Keratinocyte (primary cell): ENCODE results near the gene ZC3H14. TPM values are rescaled to one million over a fixed set of nuclear protein-coding genes. Genes with fewer than 3 reads are reported as not detected.

Experiments
- DNase-seq: peaks from one replicate; pipeline ENCODE4 v3.0.0-alpha.2; 2011; ENCODE audit warnings: low read depth, missing footprints, low spot score
- FAIRE-seq: peaks from 2 replicates; lab custom pipeline; 2011; peaks lifted over from hg19 to GRCh38; lab: Jason Lieb, UNC
- H2AFZ ChIP-seq: 2 replicates; pipeline ENCODE4 v1.6.0; 2012; ENCODE audit warnings: low read length, control low read depth, inconsistent platforms; ENCODE audit not compliant: control insufficient read depth
- H3K27ac ChIP-seq: 2 replicates; pipeline ENCODE4 v1.5.1; 2011; ENCODE audit warnings: low read length; ENCODE audit not compliant: control insufficient read depth, insufficient read depth
- H3K27me3 ChIP-seq: 3 replicates; pipeline ENCODE4 v1.6.0; 2011; ENCODE audit warnings: low read length; ENCODE audit not compliant: control insufficient read depth, insufficient read depth; ENCODE audit errors: extremely low read depth
- H3K36me3 ChIP-seq, 2 experiments: 2 replicates in 1 of 2; 3 replicates in 1 of 2; pipeline ENCODE4 v1.5.1; 2011; ENCODE audit warnings: low read length in 2 of 2, mild to moderate bottlenecking in 1 of 2; ENCODE audit not compliant: control insufficient read depth in 2 of 2, insufficient read depth in 2 of 2; ENCODE audit errors: extremely low read depth in 1 of 2
- H3K4me1 ChIP-seq: 3 replicates; pipeline ENCODE4 v1.5.1; 2011; ENCODE audit warnings: low read length; ENCODE audit not compliant: control insufficient read depth, insufficient read depth; ENCODE audit errors: extremely low read depth
- H3K4me2 ChIP-seq: 3 replicates; pipeline ENCODE4 v1.6.0; 2011; ENCODE audit warnings: low read depth, low read length; ENCODE audit not compliant: control insufficient read depth, insufficient read depth; ENCODE audit errors: extremely low read depth
- H3K4me3 ChIP-seq, 3 experiments: fragments of 200-600 bp in 1 of 3; sonication (generic) in 1 of 3; 2 replicates in 2 of 3; 3 replicates in 1 of 3; pipeline ENCODE4 v1.5.1; 2011 to 2016; ENCODE audit warnings: low read length in 3 of 3, mild to moderate bottlenecking in 3 of 3, control low read depth in 2 of 3, inconsistent platforms in 1 of 3, low read depth in 1 of 3, mixed read lengths in 1 of 3, mixed run types in 1 of 3, moderate library complexity in 1 of 3; ENCODE audit not compliant: control insufficient read depth in 2 of 3, insufficient read depth in 2 of 3; ENCODE audit errors: extremely low read depth in 1 of 3
- H3K79me2 ChIP-seq: 2 replicates; pipeline ENCODE4 v1.6.0; 2012; ENCODE audit warnings: low read length; ENCODE audit not compliant: control insufficient read depth, insufficient read depth
- H3K9ac ChIP-seq: 3 replicates; pipeline ENCODE4 v1.6.0; 2011; ENCODE audit warnings: low read length; ENCODE audit not compliant: control insufficient read depth, insufficient read depth; ENCODE audit errors: extremely low read depth
- H3K9me1 ChIP-seq: 3 replicates; pipeline ENCODE4 v1.6.0; 2011; ENCODE audit warnings: low read length; ENCODE audit not compliant: control insufficient read depth, insufficient read depth; ENCODE audit errors: extremely low read depth
- H3K9me3 ChIP-seq: 2 replicates; pipeline ENCODE4 v1.5.1; 2012; ENCODE audit warnings: low read depth, low read length; ENCODE audit not compliant: control insufficient read depth
- H4K20me1 ChIP-seq: 3 replicates; pipeline ENCODE4 v1.6.0; 2011; ENCODE audit warnings: low read length; ENCODE audit not compliant: control insufficient read depth, insufficient read depth; ENCODE audit errors: extremely low read depth
- CTCF ChIP-seq, 3 experiments: IDR thresholded peaks in 1 of 3; conservative IDR thresholded peaks in 1 of 3; optimal IDR thresholded peaks in 1 of 3; 2 replicates in 2 of 3; 3 replicates in 1 of 3; pipeline versions ENCODE3 to v1.5.1; 2011; ENCODE audit warnings: low read length in 3 of 3, mild to moderate bottlenecking in 3 of 3, moderate library complexity in 2 of 3, control low read depth in 1 of 3, inconsistent platforms in 1 of 3; ENCODE audit not compliant: insufficient read depth in 2 of 3; ENCODE audit errors: extremely low read depth in 1 of 3
- EZH2 ChIP-seq: IDR thresholded peaks from one replicate; pipeline ENCODE4 v1.6.1; 2012; ENCODE audit warnings: inconsistent platforms, mild to moderate bottlenecking, low read length, moderate library complexity
- dilution Hi-C: fragments of 300-500 bp; cut with MboI; formaldehyde crosslinking; loops from one replicate; pipeline ENCODE4 v1.7.0; 2020; ENCODE audit warnings: low sequenced_read_pairs; ENCODE audit not compliant: extremely low pct_ligation_motif_present
- polyA plus RNA-seq, 5 experiments: library from polyadenylated mRNA; depleted of rRNA in 3 of 5; stranded (reverse) in 3 of 5; stranded (forward) in 1 of 5; unstranded in 1 of 5; fragments of >200 nt; gene quantifications; 1 replicate in 1 of 5; 2 replicates in 3 of 5; 3 replicates in 1 of 5; pipeline versions ENCODE4 v1.2.1 to v1.2.3, GENCODE V29; 2011 to 2012; ENCODE audit warnings: missing spikeins in 2 of 5, low read depth in 1 of 5, low replicate concordance in 1 of 5

ZC3H14 gene
- polyA plus RNA-seq, 1 donor (not counting 4 experiments of a cell fraction or from before 2014, with no cell fraction given) = 129 TPM

DNA sequence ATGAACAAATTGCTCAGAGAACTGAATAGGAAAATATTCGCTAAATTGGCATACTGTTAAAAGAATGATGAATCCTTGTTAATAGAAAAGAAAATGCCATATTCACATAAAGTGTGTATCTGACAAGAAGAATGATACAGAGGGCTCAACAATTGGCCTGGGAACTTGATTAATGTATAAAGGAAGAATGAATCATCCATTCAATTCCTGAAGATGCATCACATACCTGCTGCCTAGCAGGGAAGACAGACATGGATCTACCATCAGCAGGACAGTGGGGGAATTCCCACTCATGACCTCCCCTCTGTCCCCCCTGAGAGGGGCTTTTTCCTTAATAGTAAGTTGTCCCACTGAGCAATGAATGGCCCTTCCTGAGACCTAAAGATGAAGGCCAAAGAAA lies 21.5 kb upstream of the ZC3H14 start:
- Histone ChIP-seq H3K27ac (no peak overlapping the region), H3K4me2 (no peak overlapping the region), H3K9me3 (no peaks in the 10 kb centered on the region), H3K36me3 (peaks cover 0 to 8% of the 10 kb centered on the region in 2 experiments), H3K9me1 (peaks cover 3% of the 10 kb centered on the region), H3K79me2 (peaks cover 30% of the 10 kb centered on the region), H3K9ac (no peak overlapping the region), H4K20me1 (no peaks in the 10 kb centered on the region), H3K27me3 (no peaks in the 10 kb centered on the region), H3K4me3 (no peak overlapping the region), H2AFZ (no peak overlapping the region), H3K4me1 (peaks cover 3% of the 10 kb centered on the region)
- dilution Hi-C loops = no loop called here
- peak; percentile 26 for FAIRE-seq
- no peak for DNase-seq
- TF ChIP-seq EZH2 (no peak), CTCF (optimal IDR thresholded peaks at IDR 0.05 in 1 of 3, IDR thresholded peaks at IDR 0.05 in 1 of 3, conservative IDR thresholded peaks at IDR 0.05 in 1 of 3; ENCODE audit: extremely low read depth in 1 of 3, insufficient read depth in 2 of 3, low read length in 3 of 3) (no peak)

- Histone ChIP-seq H3K9me3 (no peaks in the 10 kb centered on the region), H3K27ac (no peak overlapping the region), H3K36me3 (peaks cover 3 to 9% of the 10 kb centered on the region in 2 experiments), H3K4me2 (no peak overlapping the region), H3K27me3 (no peaks in the 10 kb centered on the region), H3K4me1 (peaks cover 3% of the 10 kb centered on the region), H3K9ac (no peak overlapping the region), H2AFZ (no peak overlapping the region), H4K20me1 (no peaks in the 10 kb centered on the region), H3K4me3 (no peak overlapping the region), H3K79me2 (peaks cover 35% of the 10 kb centered on the region), H3K9me1 (no peaks in the 10 kb centered on the region)
- DNase-seq = no peak
- TF ChIP-seq CTCF (optimal IDR thresholded peaks at IDR 0.05 in 1 of 3, IDR thresholded peaks at IDR 0.05 in 1 of 3, conservative IDR thresholded peaks at IDR 0.05 in 1 of 3; ENCODE audit: extremely low read depth in 1 of 3, insufficient read depth in 2 of 3, low read length in 3 of 3) (no peak), EZH2 (no peak)
- dilution Hi-C loops = no loop called here
- no peak for FAIRE-seq
Observed at GRCh38 chr14:88542857-88543795, 19.7 kb upstream of the ZC3H14 start.
